Measurements from ENCODE around the gene SCN4B. TPM values are rescaled to one million over a fixed set of nuclear protein-coding genes. Genes with fewer than 3 reads are reported as not detected.

SCN4B gene
- total RNA-seq, 1 experiment from 2014 or later = 0.33 TPM

- BruUV-seq (replicated peaks) = no TSS peak
- POLR2A ChIA-PET = interaction anchor here (0.7 to 1.1 kb wide), 4 partner anchors 8 to 529 kb away, joined by 3 to 4 read pairs (median 3); no protein-coding TSS in a partner anchor
Measured at GRCh38 chr11:118133816-118134215, 18.8 kb downstream of the SCN4B start.

GRCh38 chr11:118132385-118133151, 20.1 kb downstream of the SCN4B start:
- intact Hi-C loops (cut with micrococcal nuclease; ENCODE audit: unreplicated experiment) = no loop called here
- H3K4me3 ChIP-seq (ENCODE audit: low read depth in 2 of 2, low read length in 2 of 2) = no peak overlapping the region
- no TSS peak for BruUV-seq (replicated peaks)
- no peak for TF ChIP-seq SIN3A (IDR thresholded peaks at IDR 0.05; ENCODE audit: borderline replicate concordance, insufficient read depth, low read depth, low read length)
- TF ChIP-seq POLR2AphosphoS5 (IDR thresholded peaks at IDR 0.05; ENCODE audit: low read depth, low read length) = no peak
- no peak for TF ChIP-seq TCF7L2 (IDR thresholded peaks at IDR 0.05; ENCODE audit: low read depth, low read length)
- no peak for TF ChIP-seq CTCF (IDR thresholded peaks at IDR 0.05)
- no peak for TF ChIP-seq REST (IDR thresholded peaks at IDR 0.05; ENCODE audit: insufficient read depth in 1 of 2, low read depth in 2 of 2, low read length in 1 of 2)
- POLR2A ChIA-PET = no interaction called here
- no peaks in the 10 kb centered on the region for H3K4me1 ChIP-seq (ENCODE audit: control insufficient read depth, insufficient read depth, low read length)
- H3K27ac ChIP-seq (ENCODE audit: low read length) = no peak overlapping the region
- in situ Hi-C loops (cut with HindIII; ENCODE audit: low pct_unique_long_range_greater_than_20kb, low sequenced_read_pairs) = no loop called here
- H3K9me3 ChIP-seq (ENCODE audit: control insufficient read depth, insufficient read depth, low read depth, low read length) = no peaks in the 10 kb centered on the region
- CTCF ChIA-PET = interaction anchor here (0.6 kb wide), 1 partner anchor 25 kb away, joined by 3 read pairs; no protein-coding TSS in a partner anchor
- peaks cover 2% of the 10 kb centered on the region; the same call in 1 of the 2 replicates for H3K27me3 ChIP-seq (ENCODE audit: control insufficient read depth, insufficient read depth, low read length)
- no peak for ATAC-seq
- DNase-seq (ENCODE audit: low read depth, low spot score) = no peak
- H3K36me3 ChIP-seq (ENCODE audit: control insufficient read depth, insufficient read depth, low read length) = no peaks in the 10 kb centered on the region

More at GRCh38 chr11:118133816-118134215, 18.8 kb downstream of the SCN4B start:
- no peak overlapping the region for H3K27ac ChIP-seq (ENCODE audit: low read length)
- TF ChIP-seq POLR2AphosphoS5 (IDR thresholded peaks at IDR 0.05; ENCODE audit: low read depth, low read length) = no peak
- TF ChIP-seq SIN3A (IDR thresholded peaks at IDR 0.05; ENCODE audit: borderline replicate concordance, insufficient read depth, low read depth, low read length) = no peak
- TF ChIP-seq TCF7L2 (IDR thresholded peaks at IDR 0.05; ENCODE audit: low read depth, low read length) = no peak
- no peak for TF ChIP-seq CTCF (IDR thresholded peaks at IDR 0.05)
- no peak for TF ChIP-seq REST (IDR thresholded peaks at IDR 0.05; ENCODE audit: insufficient read depth in 1 of 2, low read depth in 2 of 2, low read length in 1 of 2)
- in situ Hi-C loops (cut with HindIII; ENCODE audit: low pct_unique_long_range_greater_than_20kb, low sequenced_read_pairs) (no loop called here), intact Hi-C loops (cut with micrococcal nuclease; ENCODE audit: unreplicated experiment) (no loop called here)
- H3K4me1 ChIP-seq (ENCODE audit: control insufficient read depth, insufficient read depth, low read length) = no peaks in the 10 kb centered on the region
- peaks cover 6% of the 10 kb centered on the region; the same call in 1 of the 2 replicates for H3K27me3 ChIP-seq (ENCODE audit: control insufficient read depth, insufficient read depth, low read length)
- H3K9me3 ChIP-seq (ENCODE audit: control insufficient read depth, insufficient read depth, low read depth, low read length) = no peaks in the 10 kb centered on the region
- H3K36me3 ChIP-seq (ENCODE audit: control insufficient read depth, insufficient read depth, low read length) = no peaks in the 10 kb centered on the region
- H3K4me3 ChIP-seq (ENCODE audit: low read depth in 2 of 2, low read length in 2 of 2) = no peak overlapping the region
- no peak for ATAC-seq
- CTCF ChIA-PET = no interaction called here
- DNase-seq (ENCODE audit: low read depth, low spot score) = no peak
